ENCODE results near the gene PGC. TPM values are rescaled to one million over a fixed set of nuclear protein-coding genes. Genes with fewer than 3 reads are reported as not detected.

PGC gene
- total and polyA plus RNA-seq, 10 donors: 0.26 to 0.74 (median 0.48) TPM; not detected in 7

DNA sequence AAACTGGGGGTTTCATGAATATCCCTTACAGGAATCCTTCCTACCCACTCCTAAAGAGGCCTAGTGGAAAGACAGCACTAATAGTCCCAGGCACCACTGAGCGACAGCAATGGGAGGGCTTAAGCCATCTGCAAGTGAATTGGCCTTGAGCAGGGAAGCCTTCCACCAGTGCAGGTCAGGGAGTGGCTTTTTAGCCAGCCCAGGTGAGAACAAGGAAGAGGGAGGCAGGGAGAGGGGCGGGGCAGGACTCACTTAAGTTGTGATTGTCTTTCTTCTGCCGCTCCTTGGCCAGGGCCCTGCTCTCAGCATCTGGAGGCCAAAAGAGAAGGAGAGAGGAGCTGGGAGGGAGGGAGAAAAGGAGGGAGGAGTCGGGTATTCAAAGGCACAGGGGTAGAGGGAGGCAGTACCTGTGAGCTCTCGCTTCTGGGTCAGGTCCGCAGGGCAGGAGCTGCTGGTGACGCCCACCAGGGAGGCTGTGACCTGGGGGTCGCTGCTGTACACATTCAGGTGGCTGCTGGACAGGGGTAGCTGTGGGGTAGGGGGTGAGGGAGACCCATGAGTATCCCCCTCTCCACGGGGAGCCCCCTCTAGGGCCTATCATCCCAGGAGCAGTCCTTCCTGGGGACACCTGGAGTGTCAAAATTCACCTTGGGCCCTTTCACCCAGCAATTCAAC, 59.6 kb downstream of the PGC start:
- Histone ChIP-seq H3K4me1 (peaks cover 7 to 25% (median 17%) of the 10 kb centered on the region in 6 donors), H3K4me3 (no peak overlapping the region), H3K27ac (peak overlapping the region in 1 of 8 donors; percentile 11), H3K36me3 (peaks cover 0 to 80% (median 68%) of the 10 kb centered on the region in 6 donors), H3K27me3 (replicated peaks in 1 of 7) (peaks cover 0 to 5% (median 0%) of the 10 kb centered on the region in 7 donors), H3K9me3 (no peaks in the 10 kb centered on the region)
- peak; percentile 54 for DNase-seq
- WGBS, 5 donors: 81 to 93% (median 82%) methylated on average over 8 to 9 of the region's 9 CpGs
- TF ChIP-seq, protein P1, sequence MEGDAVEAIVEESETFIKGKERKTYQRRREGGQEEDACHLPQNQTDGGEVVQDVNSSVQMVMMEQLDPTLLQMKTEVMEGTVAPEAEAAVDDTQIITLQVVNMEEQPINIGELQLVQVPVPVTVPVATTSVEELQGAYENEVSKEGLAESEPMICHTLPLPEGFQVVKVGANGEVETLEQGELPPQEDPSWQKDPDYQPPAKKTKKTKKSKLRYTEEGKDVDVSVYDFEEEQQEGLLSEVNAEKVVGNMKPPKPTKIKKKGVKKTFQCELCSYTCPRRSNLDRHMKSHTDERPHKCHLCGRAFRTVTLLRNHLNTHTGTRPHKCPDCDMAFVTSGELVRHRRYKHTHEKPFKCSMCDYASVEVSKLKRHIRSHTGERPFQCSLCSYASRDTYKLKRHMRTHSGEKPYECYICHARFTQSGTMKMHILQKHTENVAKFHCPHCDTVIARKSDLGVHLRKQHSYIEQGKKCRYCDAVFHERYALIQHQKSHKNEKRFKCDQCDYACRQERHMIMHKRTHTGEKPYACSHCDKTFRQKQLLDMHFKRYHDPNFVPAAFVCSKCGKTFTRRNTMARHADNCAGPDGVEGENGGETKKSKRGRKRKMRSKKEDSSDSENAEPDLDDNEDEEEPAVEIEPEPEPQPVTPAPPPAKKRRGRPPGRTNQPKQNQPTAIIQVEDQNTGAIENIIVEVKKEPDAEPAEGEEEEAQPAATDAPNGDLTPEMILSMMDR (IDR thresholded peaks at IDR 0.05 in 8 of 11, conservative IDR thresholded peaks at IDR 0.05 in 3 of 11): no peak
- TF ChIP-seq POLR2AphosphoS5 (IDR thresholded peaks at IDR 0.05): peak in 1 of 3 donors; percentile 60
- intact Hi-C loops (cut with DNase I; ENCODE audit: low total_unique reads): loop anchor here (10.0 kb wide), 1 partner anchor 47 kb away; the partner anchor contains the start of gene TFEB

Small RNA genes within 50 kb of the gene (small RNA-seq; reads per million reads assigned to genes)
- gene AL365205.2 (0 reads per million in 4 donors), gene AL365205.3 (0 reads per million in 4 donors)

Other genes with a start within 250 kb of the PGC start
- gene FOXP4, start 201.0 kb downstream of the PGC start, total RNA-seq: 10 to 100 TPM in 3 of 7 donors, 1 to 10 TPM in 4; 5.3 to 12.1 (median 8.3) TPM
- 1 to 10 TPM; 3.0 to 5.8 (median 3.4) TPM for gene FOXP4, start 201.0 kb downstream of the PGC start, polyA plus RNA-seq
- gene MDFI, start 108.9 kb downstream of the PGC start, total RNA-seq: under 1 TPM in 2 of 7 donors, not detected in 5; 0.47 to 0.82 TPM
- gene MDFI, start 108.9 kb downstream of the PGC start, polyA plus RNA-seq: under 1 TPM; 0.28 to 0.68 (median 0.35) TPM
- gene TFEB, start 11.8 kb downstream of the PGC start, total RNA-seq: 10 to 100 TPM; 55.9 to 80.8 (median 75.3) TPM
- gene TFEB, start 11.8 kb downstream of the PGC start, polyA plus RNA-seq: 100 to 1,000 TPM in 1 of 3 donors, 10 to 100 TPM in 2; 83.5 to 150 (median 97.4) TPM
- gene FRS3, start 32.5 kb upstream of the PGC start, total RNA-seq: 1 to 10 TPM; 3.7 to 7.3 (median 6.3) TPM
- gene FRS3, start 32.5 kb upstream of the PGC start, polyA plus RNA-seq: 1 to 10 TPM; 2.6 to 6.2 (median 4.8) TPM
- gene PRICKLE4, start 33.4 kb upstream of the PGC start, total RNA-seq: 10 to 100 TPM in 5 of 7 donors, 1 to 10 TPM in 2; 5.4 to 32.8 (median 14.2) TPM
- gene PRICKLE4, start 33.4 kb upstream of the PGC start, polyA plus RNA-seq: 1 to 10 TPM in 1 of 3 donors, under 1 TPM in 2; 0.41 to 5.3 (median 0.61) TPM
- gene TOMM6, start 40.3 kb upstream of the PGC start, total RNA-seq: 100 to 1,000 TPM; 110 to 152 (median 135) TPM
- gene TOMM6, start 40.3 kb upstream of the PGC start, polyA plus RNA-seq: 100 to 1,000 TPM; 376 to 439 (median 430) TPM
- gene USP49, start 148.0 kb upstream of the PGC start, total RNA-seq: 1 to 10 TPM; 2.9 to 6.8 (median 4.7) TPM
- gene USP49, start 148.0 kb upstream of the PGC start, polyA plus RNA-seq: under 1 TPM; 0.35 to 0.83 (median 0.46) TPM
- gene MED20, start 173.7 kb upstream of the PGC start, total RNA-seq: 10 to 100 TPM; 11.3 to 21.5 (median 15.9) TPM
- gene MED20, start 173.7 kb upstream of the PGC start, polyA plus RNA-seq: 1 to 10 TPM; 5.3 to 8.6 (median 6.4) TPM
- 10 to 100 TPM in 4 of 7 donors, 1 to 10 TPM in 3; 5.9 to 19.7 (median 11.3) TPM for gene BYSL, start 174.1 kb upstream of the PGC start, total RNA-seq
- gene BYSL, start 174.1 kb upstream of the PGC start, polyA plus RNA-seq: 10 to 100 TPM in 1 of 3 donors, 1 to 10 TPM in 2; 7.6 to 11.5 (median 8.8) TPM
- 100 to 1,000 TPM; 124 to 531 (median 334) TPM for gene CCND3, start 194.4 kb upstream of the PGC start, total RNA-seq
- 100 to 1,000 TPM; 115 to 209 (median 202) TPM for gene CCND3, start 194.4 kb upstream of the PGC start, polyA plus RNA-seq